Smooth muscle cell (in vitro differentiated cells): ENCODE measurements around the gene NCKAP5. TPM values are rescaled to one million over a fixed set of nuclear protein-coding genes. Genes with fewer than 3 reads are reported as not detected.

Experiments used
- DNase-seq: peaks from one replicate; lab custom pipeline; 2025; ENCODE audit not compliant: unreplicated experiment; lab: John Stamatoyannopoulos, UW
- H2AFZ ChIP-seq: fragments of 200-600 bp; sonication (generic); 2 replicates; pipeline ENCODE4 v1.6.0; 2016; ENCODE audit warnings: antibody characterized with exemption, low read depth, mild to moderate bottlenecking
- H3F3A ChIP-seq: fragments of 200-600 bp; sonication (generic); 2 replicates; pipeline ENCODE4 v1.6.0; 2017; ENCODE audit warnings: antibody characterized with exemption, low read depth
- H3K27ac ChIP-seq: fragments of 200-600 bp; sonication (generic); 2 replicates; pipeline ENCODE4 v1.5.1; 2016; ENCODE audit warnings: low read depth, mild to moderate bottlenecking
- H3K27me3 ChIP-seq: fragments of 200-600 bp; sonication (generic); 2 replicates; pipeline ENCODE4 v1.6.1; 2016; ENCODE audit warnings: low read depth, mild to moderate bottlenecking
- H3K36me3 ChIP-seq: fragments of 200-600 bp; sonication (generic); 2 replicates; pipeline ENCODE4 v1.5.1; 2016; ENCODE audit warnings: low read depth
- H3K4me1 ChIP-seq: fragments of 200-600 bp; sonication (generic); 2 replicates; pipeline ENCODE4 v1.5.1; 2016; ENCODE audit warnings: low read depth
- H3K4me2 ChIP-seq: fragments of 200-600 bp; sonication (generic); 2 replicates; pipeline ENCODE4 v1.6.0; 2016; ENCODE audit warnings: mild to moderate bottlenecking
- H3K4me3 ChIP-seq: fragments of 200-600 bp; sonication (generic); 2 replicates; pipeline ENCODE4 v1.5.1; 2016; ENCODE audit warnings: mild to moderate bottlenecking
- H3K79me2 ChIP-seq: fragments of 200-600 bp; sonication (generic); 2 replicates; pipeline ENCODE4 v1.6.0; 2016; ENCODE audit warnings: low read depth, mild to moderate bottlenecking
- H3K9ac ChIP-seq: fragments of 200-600 bp; sonication (generic); 2 replicates; pipeline ENCODE4 v1.6.0; 2016; ENCODE audit warnings: low read depth
- H3K9me3 ChIP-seq: fragments of 200-600 bp; sonication (generic); replicated peaks from 2 replicates; pipeline ENCODE4 v1.5.1; 2016; ENCODE audit warnings: low read depth
- H4K20me1 ChIP-seq: fragments of 200-600 bp; sonication (generic); 2 replicates; pipeline ENCODE4 v1.6.0; 2016; ENCODE audit warnings: low read depth
- CTCF ChIP-seq: fragments of 200-600 bp; sonication (generic); IDR thresholded peaks from 2 replicates; pipeline ENCODE4 v1.5.1; 2017; ENCODE audit warnings: borderline replicate concordance, mild to moderate bottlenecking, antibody characterized with exemption; ENCODE audit not compliant: insufficient read depth, poor library complexity, severe bottlenecking
- WGBS: methylation state at CpG from one replicate; pipeline ENCODE4 v1.1.7; 2016; ENCODE audit warnings: low lambda C conversion rate; 5-methylcytosine and 5-hydroxymethylcytosine counted together
- polyA plus RNA-seq: library from polyadenylated mRNA; unstranded; fragments of >200 nt; fragmentation: Nextera tagmentation; extraction: Ambion mirVana; gene quantifications from 2 replicates; pipeline ENCODE4 v1.2.1, GENCODE V29; 2016
- total RNA-seq: library from RNA; depleted of rRNA; stranded (reverse); fragments of >200 nt; gene quantifications from 2 replicates; pipeline ENCODE4 v1.2.3, GENCODE V29; 2014

NCKAP5 gene
- total and polyA plus RNA-seq, 2 experiments from 2014 or later = 4.6 to 9.5 TPM

DNA sequence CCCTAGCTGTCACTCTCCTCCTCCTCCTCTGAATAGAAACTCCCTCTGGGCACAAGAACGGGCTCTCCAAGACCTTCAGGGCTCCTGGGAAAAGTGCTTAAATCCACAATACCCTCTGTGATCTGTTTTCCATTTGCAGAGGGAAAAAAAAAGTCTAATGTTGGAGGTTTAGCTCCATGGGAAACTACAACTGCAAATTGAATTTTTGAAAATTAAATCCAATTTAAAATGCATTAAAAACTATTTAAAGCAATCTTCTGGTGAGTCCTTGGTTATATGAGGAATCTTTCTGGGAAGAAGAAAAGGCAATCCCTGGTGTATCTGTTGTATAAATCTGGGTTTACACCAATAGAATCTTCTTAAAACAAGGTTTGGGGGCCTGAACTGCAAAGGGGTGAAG lies 64.3 kb downstream of the NCKAP5 start:
- no peaks in the 10 kb centered on the region for H3K79me2 ChIP-seq
- no peaks in the 10 kb centered on the region for H3K27me3 ChIP-seq
- WGBS = 80% methylated on average over 1 of the region's 1 CpG
- DNase-seq = no peak
- H3K4me1 ChIP-seq = peaks cover 6% of the 10 kb centered on the region
- TF ChIP-seq CTCF = no peak
- H3K27ac ChIP-seq = no peak overlapping the region
- no peaks in the 10 kb centered on the region for H3F3A ChIP-seq
- no peak overlapping the region for H3K9ac ChIP-seq
- no peak overlapping the region for H2AFZ ChIP-seq
- H3K4me3 ChIP-seq = no peak overlapping the region
- no peaks in the 10 kb centered on the region for H4K20me1 ChIP-seq
- no peaks in the 10 kb centered on the region for H3K36me3 ChIP-seq
- H3K4me2 ChIP-seq = no peak overlapping the region
- no peaks in the 10 kb centered on the region for H3K9me3 ChIP-seq

GRCh38 chr2:133503323-133503722 lies 64.9 kb downstream of the NCKAP5 start:
- Histone ChIP-seq H2AFZ (no peak overlapping the region), H3K4me2 (no peak overlapping the region)
- WGBS = 97% methylated on average over 1 of the region's 1 CpG

DNA sequence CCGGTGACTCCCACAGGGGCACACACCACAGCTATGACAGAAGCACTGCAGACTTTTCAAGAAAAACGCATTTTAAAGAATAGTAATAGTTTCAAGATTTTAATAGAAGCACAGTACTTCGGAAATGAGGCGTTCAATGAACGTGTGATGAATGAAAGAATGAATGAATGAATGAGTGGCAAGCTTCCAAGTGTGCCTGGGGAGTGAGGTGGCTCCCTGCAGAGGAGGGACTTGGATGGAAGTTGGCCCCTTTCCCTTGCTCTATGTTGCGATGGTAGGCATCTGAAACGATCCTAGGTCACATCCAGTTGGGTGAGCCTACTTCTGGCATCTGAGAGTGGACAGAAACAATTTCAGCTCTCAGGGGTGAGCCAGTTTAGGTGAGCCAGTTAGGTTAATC lies 65.6 kb downstream of the NCKAP5 start:
- WGBS = 97% methylated on average over 7 of the region's 7 CpGs
- H3K9ac ChIP-seq = no peak overlapping the region
- peaks cover 10% of the 10 kb centered on the region for H3K4me1 ChIP-seq
- DNase-seq = no peak
- H3K4me2 ChIP-seq = no peak overlapping the region
- H3K27ac ChIP-seq = no peak overlapping the region
- no peaks in the 10 kb centered on the region for H3K9me3 ChIP-seq
- H3K79me2 ChIP-seq = no peaks in the 10 kb centered on the region
- H4K20me1 ChIP-seq = no peaks in the 10 kb centered on the region
- H3K4me3 ChIP-seq = no peak overlapping the region
- H3K27me3 ChIP-seq = no peaks in the 10 kb centered on the region
- no peaks in the 10 kb centered on the region for H3K36me3 ChIP-seq
- H2AFZ ChIP-seq = no peak overlapping the region
- TF ChIP-seq CTCF = no peak
- no peaks in the 10 kb centered on the region for H3F3A ChIP-seq

More at GRCh38 chr2:133503323-133503722, 64.9 kb downstream of the NCKAP5 start:
- Histone ChIP-seq H3K4me3 (no peak overlapping the region), H3K9me3 (no peaks in the 10 kb centered on the region), H4K20me1 (no peaks in the 10 kb centered on the region), H3K27ac (no peak overlapping the region), H3F3A (no peaks in the 10 kb centered on the region), H3K4me1 (peaks cover 6% of the 10 kb centered on the region), H3K27me3 (no peaks in the 10 kb centered on the region), H3K36me3 (no peaks in the 10 kb centered on the region), H3K79me2 (no peaks in the 10 kb centered on the region), H3K9ac (no peak overlapping the region)
- TF ChIP-seq CTCF = no peak
- DNase-seq = no peak

GRCh38 chr2:133500917-133501316 lies 67.3 kb downstream of the NCKAP5 start:
- peaks cover 22% of the 10 kb centered on the region for H3K4me1 ChIP-seq
- 74% methylated on average over 6 of the region's 6 CpGs for WGBS
- DNase-seq = no peak
- H3K79me2 ChIP-seq = no peaks in the 10 kb centered on the region
- TF ChIP-seq CTCF = no peak
- H3K4me2 ChIP-seq = no peak overlapping the region
- H3F3A ChIP-seq = no peaks in the 10 kb centered on the region
- H3K9me3 ChIP-seq = no peaks in the 10 kb centered on the region
- H3K36me3 ChIP-seq = no peaks in the 10 kb centered on the region
- no peak overlapping the region for H3K27ac ChIP-seq
- no peak overlapping the region for H3K4me3 ChIP-seq
- H3K9ac ChIP-seq = no peak overlapping the region
- H4K20me1 ChIP-seq = no peaks in the 10 kb centered on the region
- H2AFZ ChIP-seq = no peak overlapping the region
- no peaks in the 10 kb centered on the region for H3K27me3 ChIP-seq
